Measurements from ENCODE around the gene WT1. TPM values are rescaled to one million over a fixed set of nuclear protein-coding genes. Genes with fewer than 3 reads are reported as not detected.

Gene WT1
- total and polyA plus RNA-seq, 10 of the 15 experiments (the other 5 are each of a cell fraction or from before 2014, with no cell fraction given): 0.07 to 0.37 (median 0.08) TPM; not detected in 7

- H3K4me2 ChIP-seq (ENCODE audit: control insufficient read depth, insufficient read depth): no peak overlapping the region
- no peaks in the 10 kb centered on the region for H3K9me3 ChIP-seq (replicated peaks; ENCODE audit: control insufficient read depth, insufficient read depth, low read length)
- H3K36me3 ChIP-seq (ENCODE audit: control insufficient read depth in 2 of 2, insufficient read depth in 2 of 2, low read length in 1 of 2): no peaks in the 10 kb centered on the region
- H2AFZ ChIP-seq (ENCODE audit: control insufficient read depth, low read depth, low read length): no peak overlapping the region
- no peak overlapping the region for H3K4me3 ChIP-seq
- RAD21 ChIA-PET (ENCODE audit: unreplicated experiment): interaction anchor here (1.1 kb wide), 1 partner anchor 24 kb away, joined by 3 read pairs; no protein-coding TSS in a partner anchor
- FAIRE-seq: no peak
- H4K20me1 ChIP-seq (ENCODE audit: control insufficient read depth, insufficient read depth): no peaks in the 10 kb centered on the region
- H3K79me2 ChIP-seq (ENCODE audit: control insufficient read depth, insufficient read depth, low read length): no peaks in the 10 kb centered on the region
- CTCF ChIA-PET: interaction anchor here (0.6 kb wide), 1 partner anchor 219 kb away, joined by 3 read pairs; no protein-coding TSS in a partner anchor
- no peak overlapping the region for H3K27ac ChIP-seq (ENCODE audit: control insufficient read depth, insufficient read depth)
- WGBS (ENCODE audit: insufficient coverage, insufficient replicate concordance, low lambda C conversion rate, missing lambda C conversion rate): 37% methylated on average over 4 of the region's 4 CpGs
- POLR2A ChIA-PET: interaction anchor here (0.6 to 2.3 kb wide), 3 partner anchors 11 to 883 kb away, joined by 3 to 9 read pairs (median 3); no protein-coding TSS in a partner anchor
- SMC1A ChIA-PET (ENCODE audit: uncharacterized antibody, unreplicated experiment): interaction anchor here (0.6 to 4.0 kb wide), 3 partner anchors 20 to 73 kb away, joined by 3 to 28 read pairs (median 4); no protein-coding TSS in a partner anchor
- no peak for ATAC-seq
- BruUV-seq (replicated peaks): no TSS peak
- no peaks in the 10 kb centered on the region; a peak in 1 of 4 replicates for H3K27me3 ChIP-seq (replicated peaks in 1 of 2; ENCODE audit: control insufficient read depth in 2 of 2, insufficient read depth in 2 of 2, low read length in 1 of 2)
- in situ Hi-C loops (cut with MboI): no loop called here
- no peak for TF ChIP-seq ZSCAN29 (IDR thresholded peaks at IDR 0.05)
- TF ChIP-seq ZNF622 (IDR thresholded peaks at IDR 0.05): no peak
- TF ChIP-seq TCF12 (IDR thresholded peaks at IDR 0.05; ENCODE audit: low read depth, low read length): no peak
- TF ChIP-seq, protein P1, sequence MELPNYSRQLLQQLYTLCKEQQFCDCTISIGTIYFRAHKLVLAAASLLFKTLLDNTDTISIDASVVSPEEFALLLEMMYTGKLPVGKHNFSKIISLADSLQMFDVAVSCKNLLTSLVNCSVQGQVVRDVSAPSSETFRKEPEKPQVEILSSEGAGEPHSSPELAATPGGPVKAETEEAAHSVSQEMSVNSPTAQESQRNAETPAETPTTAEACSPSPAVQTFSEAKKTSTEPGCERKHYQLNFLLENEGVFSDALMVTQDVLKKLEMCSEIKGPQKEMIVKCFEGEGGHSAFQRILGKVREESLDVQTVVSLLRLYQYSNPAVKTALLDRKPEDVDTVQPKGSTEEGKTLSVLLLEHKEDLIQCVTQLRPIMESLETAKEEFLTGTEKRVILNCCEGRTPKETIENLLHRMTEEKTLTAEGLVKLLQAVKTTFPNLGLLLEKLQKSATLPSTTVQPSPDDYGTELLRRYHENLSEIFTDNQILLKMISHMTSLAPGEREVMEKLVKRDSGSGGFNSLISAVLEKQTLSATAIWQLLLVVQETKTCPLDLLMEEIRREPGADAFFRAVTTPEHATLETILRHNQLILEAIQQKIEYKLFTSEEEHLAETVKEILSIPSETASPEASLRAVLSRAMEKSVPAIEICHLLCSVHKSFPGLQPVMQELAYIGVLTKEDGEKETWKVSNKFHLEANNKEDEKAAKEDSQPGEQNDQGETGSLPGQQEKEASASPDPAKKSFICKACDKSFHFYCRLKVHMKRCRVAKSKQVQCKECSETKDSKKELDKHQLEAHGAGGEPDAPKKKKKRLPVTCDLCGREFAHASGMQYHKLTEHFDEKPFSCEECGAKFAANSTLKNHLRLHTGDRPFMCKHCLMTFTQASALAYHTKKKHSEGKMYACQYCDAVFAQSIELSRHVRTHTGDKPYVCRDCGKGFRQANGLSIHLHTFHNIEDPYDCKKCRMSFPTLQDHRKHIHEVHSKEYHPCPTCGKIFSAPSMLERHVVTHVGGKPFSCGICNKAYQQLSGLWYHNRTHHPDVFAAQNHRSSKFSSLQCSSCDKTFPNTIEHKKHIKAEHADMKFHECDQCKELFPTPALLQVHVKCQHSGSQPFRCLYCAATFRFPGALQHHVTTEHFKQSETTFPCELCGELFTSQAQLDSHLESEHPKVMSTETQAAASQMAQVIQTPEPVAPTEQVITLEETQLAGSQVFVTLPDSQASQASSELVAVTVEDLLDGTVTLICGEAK (IDR thresholded peaks at IDR 0.05; ENCODE audit: borderline replicate concordance): no peak
- TF ChIP-seq IRF4 (IDR thresholded peaks at IDR 0.05; ENCODE audit: low read depth, low read length): no peak
- TF ChIP-seq RUNX3 (IDR thresholded peaks at IDR 0.05; ENCODE audit: low read length): no peak
- no peak for TF ChIP-seq CBFB (IDR thresholded peaks at IDR 0.05; ENCODE audit: low read depth)
- TF ChIP-seq, protein P2, sequence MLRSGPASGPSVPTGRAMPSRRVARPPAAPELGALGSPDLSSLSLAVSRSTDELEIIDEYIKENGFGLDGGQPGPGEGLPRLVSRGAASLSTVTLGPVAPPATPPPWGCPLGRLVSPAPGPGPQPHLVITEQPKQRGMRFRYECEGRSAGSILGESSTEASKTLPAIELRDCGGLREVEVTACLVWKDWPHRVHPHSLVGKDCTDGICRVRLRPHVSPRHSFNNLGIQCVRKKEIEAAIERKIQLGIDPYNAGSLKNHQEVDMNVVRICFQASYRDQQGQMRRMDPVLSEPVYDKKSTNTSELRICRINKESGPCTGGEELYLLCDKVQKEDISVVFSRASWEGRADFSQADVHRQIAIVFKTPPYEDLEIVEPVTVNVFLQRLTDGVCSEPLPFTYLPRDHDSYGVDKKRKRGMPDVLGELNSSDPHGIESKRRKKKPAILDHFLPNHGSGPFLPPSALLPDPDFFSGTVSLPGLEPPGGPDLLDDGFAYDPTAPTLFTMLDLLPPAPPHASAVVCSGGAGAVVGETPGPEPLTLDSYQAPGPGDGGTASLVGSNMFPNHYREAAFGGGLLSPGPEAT (IDR thresholded peaks at IDR 0.05; ENCODE audit: low read depth): no peak
- no peak for TF ChIP-seq MTA3 (IDR thresholded peaks at IDR 0.05; ENCODE audit: borderline replicate concordance, low read length)
- TF ChIP-seq EED (IDR thresholded peaks at IDR 0.05; ENCODE audit: low read depth): no peak
- TF ChIP-seq TCF7 (IDR thresholded peaks at IDR 0.05; ENCODE audit: borderline replicate concordance): no peak
- no peak for TF ChIP-seq WRNIP1 (IDR thresholded peaks at IDR 0.05; ENCODE audit: borderline replicate concordance, low read depth, low read length)
- no peak for TF ChIP-seq POU2F2 (IDR thresholded peaks at IDR 0.05; ENCODE audit: borderline replicate concordance, low read depth, low read length)
- TF ChIP-seq, protein P3, sequence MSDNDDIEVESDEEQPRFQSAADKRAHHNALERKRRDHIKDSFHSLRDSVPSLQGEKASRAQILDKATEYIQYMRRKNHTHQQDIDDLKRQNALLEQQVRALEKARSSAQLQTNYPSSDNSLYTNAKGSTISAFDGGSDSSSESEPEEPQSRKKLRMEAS (IDR thresholded peaks at IDR 0.05; ENCODE audit: low read depth, low read length): no peak
- no peak for TF ChIP-seq MTA2 (IDR thresholded peaks at IDR 0.05; ENCODE audit: low read depth)
- TF ChIP-seq SREBF1 (IDR thresholded peaks at IDR 0.05; ENCODE audit: low read length): no peak
- no peak for TF ChIP-seq IKZF1 (conservative IDR thresholded peaks at IDR 0.05)
- TF ChIP-seq CBX5 (IDR thresholded peaks at IDR 0.05; ENCODE audit: low read depth): no peak
- TF ChIP-seq, protein P4, sequence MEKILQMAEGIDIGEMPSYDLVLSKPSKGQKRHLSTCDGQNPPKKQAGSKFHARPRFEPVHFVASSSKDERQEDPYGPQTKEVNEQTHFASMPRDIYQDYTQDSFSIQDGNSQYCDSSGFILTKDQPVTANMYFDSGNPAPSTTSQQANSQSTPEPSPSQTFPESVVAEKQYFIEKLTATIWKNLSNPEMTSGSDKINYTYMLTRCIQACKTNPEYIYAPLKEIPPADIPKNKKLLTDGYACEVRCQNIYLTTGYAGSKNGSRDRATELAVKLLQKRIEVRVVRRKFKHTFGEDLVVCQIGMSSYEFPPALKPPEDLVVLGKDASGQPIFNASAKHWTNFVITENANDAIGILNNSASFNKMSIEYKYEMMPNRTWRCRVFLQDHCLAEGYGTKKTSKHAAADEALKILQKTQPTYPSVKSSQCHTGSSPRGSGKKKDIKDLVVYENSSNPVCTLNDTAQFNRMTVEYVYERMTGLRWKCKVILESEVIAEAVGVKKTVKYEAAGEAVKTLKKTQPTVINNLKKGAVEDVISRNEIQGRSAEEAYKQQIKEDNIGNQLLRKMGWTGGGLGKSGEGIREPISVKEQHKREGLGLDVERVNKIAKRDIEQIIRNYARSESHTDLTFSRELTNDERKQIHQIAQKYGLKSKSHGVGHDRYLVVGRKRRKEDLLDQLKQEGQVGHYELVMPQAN (conservative IDR thresholded peaks at IDR 0.05): no peak
- no peak for TF ChIP-seq JUNB (IDR thresholded peaks at IDR 0.05)
- no peaks in the 10 kb centered on the region for H3K4me1 ChIP-seq (ENCODE audit: control insufficient read depth, insufficient read depth, low read length)
- no peak for DNase-seq (ENCODE audit: low read depth, low spot score)
- intact Hi-C loops (cut with micrococcal nuclease; ENCODE audit: unreplicated experiment): no loop called here
- no peak overlapping the region for H3K9ac ChIP-seq (ENCODE audit: control insufficient read depth, insufficient read depth, low read length)
Measured at GRCh38 chr11:32396991-32397390, 38.3 kb downstream of the WT1 start.

Measured in GM12878 (cell line).